ENCODE measurements around the gene GPAT2. TPM values are rescaled to one million over a fixed set of nuclear protein-coding genes. Genes with fewer than 3 reads are reported as not detected.
"Not testable (repeated sequence)": the region's sequence is repeated elsewhere in the genome, so short reads cannot be mapped to it uniquely, and the experiment has no call there.

The GPAT2 gene
- total RNA-seq, 2 experiments from 2014 or later = 3.3 to 5.3 TPM

- H3K9me3 Mint-ChIP-seq = no peaks in the 10 kb centered on the region
- peaks cover 3% of the 10 kb centered on the region for H3K4me1 Mint-ChIP-seq
- DNase-seq = no peak
- ChIA-PET POLR2A (no interaction called here), CTCF (interaction anchor here (0.8 kb wide), 1 partner anchor 89 kb away, joined by 3 read pairs; no protein-coding TSS in a partner anchor)
- H3K4me3 Mint-ChIP-seq = no peak overlapping the region
- H3K27me3 Mint-ChIP-seq = no peaks in the 10 kb centered on the region
- H3K36me3 Mint-ChIP-seq (ENCODE audit: low read depth) = no peaks in the 10 kb centered on the region
- no peak overlapping the region for H3K27ac Mint-ChIP-seq
Measured at GRCh38 chr2:96024336-96025193, 10.2 kb downstream of the GPAT2 start.

GRCh38 chr2:96023701-96024100 lies 11.0 kb downstream of the GPAT2 start:
- not testable (repeated sequence) for H3K27ac Mint-ChIP-seq, H3K4me1 Mint-ChIP-seq

GRCh38 chr2:96022701-96023447 lies 11.8 kb downstream of the GPAT2 start:
- H3K27ac Mint-ChIP-seq; H3K27me3 Mint-ChIP-seq; H3K9me3 Mint-ChIP-seq; H3K4me1 Mint-ChIP-seq; H3K36me3 Mint-ChIP-seq (ENCODE audit: low read depth); H3K4me3 Mint-ChIP-seq; POLR2A ChIA-PET: not testable (repeated sequence)
- DNase-seq = peak; percentile 83
- CTCF ChIA-PET = interaction anchor here (0.8 to 1.9 kb wide), 14 partner anchors 9 to 242 kb away, joined by 3 to 11 read pairs (median 4); partner anchors contain the start of genes ADRA2B and ASTL

More at GRCh38 chr2:96023701-96024100, 11.0 kb downstream of the GPAT2 start:
- DNase-seq; H3K36me3 Mint-ChIP-seq (ENCODE audit: low read depth); H3K9me3 Mint-ChIP-seq; H3K4me3 Mint-ChIP-seq; H3K27me3 Mint-ChIP-seq; POLR2A ChIA-PET: not testable (repeated sequence)
- CTCF ChIA-PET = interaction anchor here (1.7 to 1.9 kb wide), 2 partner anchors 93 to 151 kb away, joined by 8 to 10 read pairs; partner anchors contain the start of gene ADRA2B

GRCh38 chr2:96022126-96022525 lies 12.6 kb downstream of the GPAT2 start:
- H3K4me3 Mint-ChIP-seq; POLR2A ChIA-PET; H3K4me1 Mint-ChIP-seq; H3K9me3 Mint-ChIP-seq; H3K36me3 Mint-ChIP-seq (ENCODE audit: low read depth); H3K27ac Mint-ChIP-seq; H3K27me3 Mint-ChIP-seq; DNase-seq: not testable (repeated sequence)
- CTCF ChIA-PET = interaction anchor here (0.8 to 1.9 kb wide), 14 partner anchors 8 to 243 kb away, joined by 3 to 11 read pairs (median 4); partner anchors contain the start of genes ADRA2B and ASTL

- POLR2A ChIA-PET; H3K27ac Mint-ChIP-seq; H3K9me3 Mint-ChIP-seq; H3K36me3 Mint-ChIP-seq (ENCODE audit: low read depth); H3K27me3 Mint-ChIP-seq; H3K4me3 Mint-ChIP-seq; DNase-seq; H3K4me1 Mint-ChIP-seq: not testable (repeated sequence)
- CTCF ChIA-PET = interaction anchor here (0.6 kb wide), 1 partner anchor 96 kb away, joined by 3 read pairs; no protein-coding TSS in a partner anchor
Measured at GRCh38 chr2:96021142-96021541, 13.6 kb downstream of the GPAT2 start.

- peak overlapping the region; percentile 13 for H3K27ac Mint-ChIP-seq
- H3K27me3 Mint-ChIP-seq; CTCF ChIA-PET; H3K4me3 Mint-ChIP-seq; H3K4me1 Mint-ChIP-seq; H3K9me3 Mint-ChIP-seq; POLR2A ChIA-PET; DNase-seq; H3K36me3 Mint-ChIP-seq (ENCODE audit: low read depth): not testable (repeated sequence)
Measured at GRCh38 chr2:96019909-96020590, 14.7 kb downstream of the GPAT2 start.

- H3K9me3 Mint-ChIP-seq; CTCF ChIA-PET; H3K36me3 Mint-ChIP-seq (ENCODE audit: low read depth); DNase-seq; H3K4me3 Mint-ChIP-seq; H3K27me3 Mint-ChIP-seq; POLR2A ChIA-PET; H3K27ac Mint-ChIP-seq; H3K4me1 Mint-ChIP-seq: not testable (repeated sequence)
Measured at GRCh38 chr2:96016321-96016720, 18.4 kb downstream of the GPAT2 start.

- H3K27ac Mint-ChIP-seq; H3K4me3 Mint-ChIP-seq; H3K27me3 Mint-ChIP-seq; H3K9me3 Mint-ChIP-seq; POLR2A ChIA-PET; DNase-seq; H3K36me3 Mint-ChIP-seq (ENCODE audit: low read depth): not testable (repeated sequence)
- H3K4me1 Mint-ChIP-seq = peaks cover 10% of the 10 kb centered on the region
- CTCF ChIA-PET = interaction anchor here (0.9 to 1.6 kb wide), 2 partner anchors 10 to 126 kb away, joined by 3 to 6 read pairs; no protein-coding TSS in a partner anchor
Measured at GRCh38 chr2:96012792-96013264, 21.9 kb downstream of the GPAT2 start.

- H3K9me3 Mint-ChIP-seq; H3K36me3 Mint-ChIP-seq (ENCODE audit: low read depth); DNase-seq; POLR2A ChIA-PET; H3K27ac Mint-ChIP-seq; H3K4me3 Mint-ChIP-seq: not testable (repeated sequence)
- Mint-ChIP-seq H3K27me3 (peaks cover 10% of the 10 kb centered on the region), H3K4me1 (peaks cover 10% of the 10 kb centered on the region)
- CTCF ChIA-PET = interaction anchor here (0.9 to 1.5 kb wide), 3 partner anchors 10 to 127 kb away, joined by 3 to 4 read pairs (median 3); no protein-coding TSS in a partner anchor
Measured at GRCh38 chr2:96012086-96012791, 22.5 kb downstream of the GPAT2 start.

- H3K9me3 Mint-ChIP-seq; POLR2A ChIA-PET; H3K36me3 Mint-ChIP-seq (ENCODE audit: low read depth): not testable (repeated sequence)
- H3K4me1 Mint-ChIP-seq = peaks cover 10% of the 10 kb centered on the region
- H3K27me3 Mint-ChIP-seq = peaks cover 13% of the 10 kb centered on the region
- peak overlapping the region; percentile 36 for H3K27ac Mint-ChIP-seq
- CTCF ChIA-PET = interaction anchor here (0.6 to 1.5 kb wide), 3 partner anchors 11 to 153 kb away, joined by 3 to 4 read pairs (median 3); no protein-coding TSS in a partner anchor
- peak overlapping the region; percentile 61 for H3K4me3 Mint-ChIP-seq
- DNase-seq = peak; percentile 33
Measured at GRCh38 chr2:96011129-96011455, 23.6 kb downstream of the GPAT2 start.

- H3K27me3 Mint-ChIP-seq = peaks cover 19% of the 10 kb centered on the region
- peak overlapping the region; percentile 70 for H3K4me3 Mint-ChIP-seq
- CTCF ChIA-PET = interaction anchor here (0.6 to 1.5 kb wide), 5 partner anchors 12 to 153 kb away, joined by 3 to 4 read pairs (median 3); partner anchors contain the start of gene ADRA2B
- H3K9me3 Mint-ChIP-seq = peaks cover 10% of the 10 kb centered on the region
- H3K36me3 Mint-ChIP-seq (ENCODE audit: low read depth); POLR2A ChIA-PET: not testable (repeated sequence)
- peak; percentile 97 for DNase-seq
- peak overlapping the region; percentile 81 for H3K27ac Mint-ChIP-seq
- H3K4me1 Mint-ChIP-seq = peaks cover 10% of the 10 kb centered on the region
Measured at GRCh38 chr2:96010320-96011128, 24.2 kb downstream of the GPAT2 start.

All from activated CD4-positive, alpha-beta T cell treated with anti-CD3 and anti-CD28 coated beads, Interleukin-2, amount 10 ng/mL, durations not matched to agents 7 days and 5 days (primary cell).